Head of caudate nucleus (tissue), 42 donors: ENCODE results near the gene PFDN4.
"Not testable (repeated sequence)": the region's sequence is repeated elsewhere in the genome, so short reads cannot be mapped to it uniquely, and the experiment has no call there.

Experiments used
- DNase-seq, 42 donors: peaks; one replicate each; pipeline versions ENCODE4 v3.0.0 to v3.0.0-alpha.2; 2020 to 2021; ENCODE audit warnings: mixed read lengths in 7 of 42
- intact Hi-C: fragments of 100-400 bp; cut with DNase I; formaldehyde crosslinking; loops from one replicate; pipeline ENCODE4 v1.15.0; 2022

Gene PFDN4

DNA sequence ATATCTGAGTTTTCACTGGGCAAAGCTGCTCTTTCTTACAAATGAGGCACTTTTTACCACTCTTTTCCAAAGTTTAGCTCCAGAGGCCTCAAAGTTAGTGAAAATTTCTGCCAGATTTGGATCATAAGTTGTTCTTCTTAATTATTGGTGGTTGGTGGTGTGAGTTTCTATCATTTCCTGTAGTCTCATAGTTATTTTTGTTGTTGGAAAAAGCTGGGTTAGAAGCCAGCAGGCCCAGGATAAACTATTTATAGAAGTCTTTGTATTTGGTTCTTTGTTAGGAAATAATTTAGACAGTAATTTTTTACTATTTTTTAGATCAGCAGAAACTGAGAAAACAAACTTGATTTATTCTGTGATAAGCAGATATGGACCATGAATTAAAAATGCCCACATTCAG is 10.6 kb downstream of the PFDN4 start:
- intact Hi-C loops = no loop called here
- DNase-seq = no peak

- intact Hi-C loops = loop anchor here (5.0 kb wide), 1 partner anchor 427 kb away; no protein-coding TSS in a partner anchor
- peak in 5 of 42 donors; percentile 20 to 58 (median 38) for DNase-seq
Observed at GRCh38 chr20:54219751-54220426, 12.0 kb downstream of the PFDN4 start.

DNA sequence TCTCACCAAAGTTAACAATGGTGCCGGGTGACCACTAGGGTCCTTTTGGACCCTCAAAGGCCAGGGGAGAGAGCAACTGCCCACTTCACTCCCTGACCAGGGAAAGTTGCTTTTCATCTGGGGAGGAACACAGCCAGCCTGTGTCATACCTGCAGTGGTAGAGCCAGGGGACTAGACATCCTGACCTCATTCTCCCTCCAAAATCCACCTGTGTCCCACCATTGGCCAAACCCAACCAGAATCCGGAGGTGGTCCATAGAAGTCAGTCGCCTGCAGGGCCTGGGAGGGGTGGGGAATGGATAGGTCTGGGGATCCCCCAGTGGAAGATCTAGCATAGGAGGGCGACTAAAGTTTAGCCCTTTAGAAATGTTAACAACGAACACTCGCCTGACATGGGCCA is 12.8 kb downstream of the PFDN4 start:
- intact Hi-C loops = loop anchor here (5.0 kb wide), 1 partner anchor 427 kb away; no protein-coding TSS in a partner anchor
- no peak for DNase-seq

GRCh38 chr20:54221353-54221752 is 13.5 kb downstream of the PFDN4 start:
- no peak for DNase-seq
- intact Hi-C loops = loop anchor here (5.0 kb wide), 1 partner anchor 426 kb away; no protein-coding TSS in a partner anchor

DNA sequence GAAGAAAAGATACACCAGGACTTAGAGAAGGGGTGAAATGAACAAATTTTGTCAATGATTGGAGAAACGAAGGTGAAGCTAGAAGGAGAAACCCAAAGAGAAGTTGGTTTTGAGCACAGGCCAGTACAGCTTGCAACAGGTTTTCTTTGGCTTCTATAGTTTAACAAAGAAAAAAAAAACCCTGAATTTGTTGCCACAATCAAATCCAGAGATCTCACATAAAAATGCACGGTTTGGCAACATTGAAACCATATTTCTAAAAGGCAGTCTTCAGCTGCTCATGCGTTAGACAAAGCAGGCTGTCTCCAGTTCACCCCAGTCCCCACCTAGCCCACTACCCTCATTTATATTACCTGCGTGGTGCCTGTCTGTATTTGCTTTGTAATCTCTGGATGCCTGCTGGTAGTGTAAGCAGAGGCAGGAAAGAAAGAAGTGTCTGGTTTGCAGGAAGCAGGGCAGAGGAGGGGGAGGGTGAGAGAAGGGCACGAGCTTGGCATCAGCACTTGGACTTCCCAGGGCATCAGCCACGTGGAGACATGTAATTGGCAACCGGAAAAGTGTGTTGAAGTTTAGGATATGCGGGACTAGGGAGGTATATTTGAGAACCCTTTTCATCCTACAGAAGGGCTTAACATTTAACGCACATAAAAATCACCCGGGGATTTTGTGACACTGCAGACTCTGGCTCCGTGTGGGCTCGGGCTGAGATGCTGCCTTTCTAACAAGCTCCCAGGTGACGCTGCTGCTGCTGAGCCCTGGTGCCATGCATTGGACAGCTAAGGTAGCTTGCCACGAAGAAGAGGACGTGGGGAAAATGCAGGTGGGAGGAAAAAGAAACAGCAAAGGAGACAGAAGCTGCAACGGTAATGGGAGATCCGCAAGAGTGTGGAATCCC is 14.4 kb downstream of the PFDN4 start:
- peak in 4 of 42 donors; percentile 22 to 57 (median 34) for DNase-seq

DNA sequence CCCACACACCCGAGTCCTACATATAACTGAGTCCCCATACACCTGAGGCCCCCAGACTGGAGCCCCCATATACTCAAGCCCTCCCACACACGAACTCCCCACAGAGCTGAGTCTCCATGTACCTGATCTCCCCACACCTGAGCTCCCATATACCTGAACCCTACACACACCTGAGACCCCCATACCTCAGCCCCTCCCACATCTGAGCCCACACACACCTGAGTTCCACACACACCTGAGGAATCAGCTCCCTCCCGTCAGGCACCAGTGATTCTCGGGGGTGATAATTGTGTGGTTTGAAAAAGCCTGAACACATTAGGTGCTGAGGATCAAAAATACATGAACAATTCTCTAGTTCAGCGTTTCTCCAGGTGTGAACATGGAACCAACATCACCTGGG is 15.4 kb downstream of the PFDN4 start:
- DNase-seq = no peak
- intact Hi-C loops = loop anchor here (5.0 kb wide), 1 partner anchor 424 kb away; no protein-coding TSS in a partner anchor

More for the DNA sequence above, 14.4 kb downstream of the PFDN4 start:
- intact Hi-C loops = loop anchor here (5.0 kb wide), 1 partner anchor 425 kb away; no protein-coding TSS in a partner anchor

DNA sequence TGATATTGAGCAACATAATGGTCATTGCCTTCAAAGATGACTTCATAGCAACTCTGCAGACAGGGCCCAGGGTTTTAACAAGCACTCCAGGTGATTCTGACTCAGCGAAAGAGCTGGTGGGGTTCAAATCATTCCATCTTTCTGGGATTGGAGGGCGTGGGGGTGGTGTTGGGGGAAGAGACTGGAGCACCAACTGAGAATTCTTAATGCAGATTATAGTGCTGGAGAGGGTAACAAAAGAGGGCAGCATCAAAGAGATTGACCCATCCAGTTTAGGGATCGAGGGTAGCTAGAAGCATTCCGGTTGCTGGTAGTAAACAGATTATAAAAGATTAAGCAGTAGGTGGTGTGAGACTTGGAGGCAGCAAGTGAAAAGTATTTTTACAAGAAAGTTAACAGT is 15.9 kb downstream of the PFDN4 start:
- intact Hi-C loops = loop anchor here (5.0 kb wide), 1 partner anchor 424 kb away; no protein-coding TSS in a partner anchor
- DNase-seq = peak in 1 of 42 donors; percentile 19

GRCh38 chr20:54224642-54225041 is 16.8 kb downstream of the PFDN4 start:
- not testable (repeated sequence) for DNase-seq
- intact Hi-C loops = loop anchor here (5.0 kb wide), 1 partner anchor 423 kb away; no protein-coding TSS in a partner anchor

- DNase-seq = no peak
- intact Hi-C loops = no loop called here
Observed at GRCh38 chr20:54227241-54227640, 19.4 kb downstream of the PFDN4 start.

DNA sequence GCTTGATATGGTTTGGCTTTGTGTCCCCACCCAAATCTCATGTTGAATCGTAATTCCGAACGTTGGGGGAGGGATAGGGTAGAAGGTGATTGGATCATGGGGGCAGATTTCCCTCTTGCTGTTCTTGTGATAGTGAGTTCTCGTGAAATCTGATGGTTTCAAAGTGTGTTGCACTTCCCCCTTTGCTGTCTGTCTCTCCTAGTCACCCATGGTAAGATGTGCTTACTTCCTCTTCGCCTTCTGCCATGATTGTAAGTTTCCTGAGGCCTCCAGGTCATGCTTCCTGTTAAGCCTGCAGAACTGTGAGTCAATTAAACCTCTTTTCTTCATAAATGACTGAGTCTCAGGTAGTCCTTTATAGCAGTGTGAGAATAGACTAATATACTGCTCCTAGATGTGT is 19.9 kb downstream of the PFDN4 start:
- DNase-seq = no peak
- intact Hi-C loops = no loop called here

- DNase-seq = no peak
- intact Hi-C loops = no loop called here
Observed at GRCh38 chr20:54228841-54229240, 21.0 kb downstream of the PFDN4 start.

DNA sequence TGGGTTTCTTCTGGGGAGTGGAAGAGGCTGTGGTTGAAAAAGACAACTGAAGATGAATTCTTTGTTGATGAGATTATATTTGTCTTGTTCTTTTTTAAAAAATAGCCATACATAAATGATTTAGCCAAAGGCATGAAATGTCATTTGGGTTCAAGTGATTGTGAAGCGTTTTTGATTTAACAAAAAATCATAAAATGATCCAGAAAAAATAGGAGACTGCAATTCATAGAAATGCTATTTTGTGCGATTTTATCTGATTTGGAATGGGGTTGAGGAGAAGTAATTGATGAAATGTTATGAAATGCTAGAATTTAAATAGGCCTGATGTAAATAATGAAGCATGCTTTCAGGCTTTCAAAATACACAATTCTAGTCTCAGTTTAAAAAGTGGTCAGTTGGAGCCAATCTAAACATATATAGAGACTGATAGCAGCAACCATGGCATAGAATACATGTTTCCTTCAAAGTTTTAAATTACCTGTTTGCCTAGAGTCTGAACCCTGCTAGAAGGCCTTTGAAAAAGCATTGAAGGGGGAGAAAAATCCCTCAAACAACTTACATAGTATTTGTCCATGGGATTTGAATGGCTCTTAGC is 21.8 kb downstream of the PFDN4 start:
- intact Hi-C loops = no loop called here
- DNase-seq = no peak

DNA sequence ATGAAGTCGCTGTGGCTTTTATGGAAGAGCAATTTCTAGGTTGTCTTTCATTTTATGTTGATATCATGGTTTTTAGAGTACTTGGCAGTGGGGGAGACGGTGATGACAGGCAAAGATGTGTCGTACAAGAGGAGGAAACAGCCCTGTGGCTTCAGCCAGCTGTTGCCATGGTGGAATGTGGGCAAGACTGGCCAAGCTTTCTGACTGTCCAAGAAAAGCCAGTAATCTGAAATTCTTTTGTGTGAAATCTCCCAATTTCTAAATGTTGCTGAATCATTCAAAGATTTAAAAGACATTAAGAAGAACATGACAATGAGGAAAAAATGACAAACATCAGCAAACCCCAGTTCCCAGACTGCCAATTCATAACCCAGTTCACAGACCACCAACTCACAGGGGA is 23.1 kb downstream of the PFDN4 start:
- intact Hi-C loops = no loop called here
- no peak for DNase-seq

DNA sequence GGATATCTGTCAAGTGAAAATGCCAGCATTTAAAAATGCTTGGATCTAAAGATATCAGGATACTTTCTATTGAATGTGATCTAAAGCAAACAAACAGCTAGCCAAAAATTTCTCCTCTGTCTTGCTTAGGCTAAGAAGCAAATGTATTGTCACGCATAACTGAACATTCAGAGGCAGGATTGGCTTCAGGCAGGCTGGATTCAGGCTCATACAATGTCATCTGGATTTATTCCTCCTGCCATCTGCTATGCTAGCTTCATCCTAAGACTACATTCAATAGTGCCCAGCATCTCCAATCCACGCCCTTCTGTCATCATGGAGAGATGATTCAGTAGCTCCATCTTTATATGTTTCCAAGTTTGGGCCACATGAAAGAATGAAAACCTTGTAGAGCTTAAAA is 27.1 kb downstream of the PFDN4 start:
- intact Hi-C loops = no loop called here
- no peak for DNase-seq

- intact Hi-C loops = no loop called here
- DNase-seq = no peak
Observed at GRCh38 chr20:54237116-54237943, 29.4 kb downstream of the PFDN4 start.

DNA sequence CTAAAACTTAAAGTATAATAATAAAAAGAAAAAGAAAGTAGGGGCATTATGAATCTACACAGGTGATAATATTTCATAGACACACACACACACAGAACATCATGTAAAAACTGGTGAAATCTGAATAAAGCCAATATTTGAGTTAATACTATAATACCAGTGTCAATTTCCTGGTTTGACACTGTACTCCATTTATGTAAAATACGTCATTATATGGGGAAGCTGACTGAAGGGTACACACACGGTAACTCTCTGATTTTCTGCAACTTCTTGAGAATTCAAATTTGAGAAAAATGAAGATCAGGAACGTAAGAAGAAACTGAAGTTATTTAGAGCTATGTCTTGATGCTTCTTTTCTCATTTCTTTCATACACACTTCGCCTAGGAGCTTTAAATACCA is 36.2 kb downstream of the PFDN4 start:
- DNase-seq = no peak
- intact Hi-C loops = no loop called here

GRCh38 chr20:54248705-54249104 is 40.8 kb downstream of the PFDN4 start:
- intact Hi-C loops, DNase-seq: not testable (repeated sequence)

DNA sequence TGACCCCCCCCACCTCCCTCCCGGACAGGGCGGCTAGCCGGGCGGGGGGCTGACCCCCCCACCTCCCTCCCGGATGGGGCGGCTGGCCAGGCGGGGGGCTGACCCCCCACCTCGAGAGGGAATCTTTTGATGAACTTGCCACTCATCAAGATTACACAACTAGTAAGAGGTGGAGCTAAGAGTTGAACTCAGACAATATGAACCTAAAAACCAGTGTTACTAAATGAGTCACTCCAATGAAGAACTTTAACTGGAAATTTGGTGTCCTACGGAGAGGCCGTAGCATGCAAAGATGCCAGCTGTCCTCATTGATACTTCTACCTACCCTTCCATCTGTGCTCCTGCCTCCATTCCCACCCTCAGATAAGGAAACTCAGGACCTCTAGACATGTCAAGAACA is 42.8 kb downstream of the PFDN4 start:
- intact Hi-C loops = no loop called here
- DNase-seq = no peak

- intact Hi-C loops = no loop called here
- DNase-seq = no peak
Observed at GRCh38 chr20:54251096-54251495, 43.2 kb downstream of the PFDN4 start.
